Thoracic aorta (tissue), 2 donors: ENCODE data around the gene NXNL2. TPM values are rescaled to one million over a fixed set of nuclear protein-coding genes. Genes with fewer than 3 reads are reported as not detected.

Experiments used
- ATAC-seq: fragments of 150-250 bp; one replicate; pipeline ENCODE4 v1.8.0; 2017; ENCODE audit warnings: low read depth; ENCODE audit not compliant: insufficient number of reproducible peaks, low FRiP score
- DNase-seq: peaks from one replicate; pipeline ENCODE4 v3.0.0-alpha.2; 2020; ENCODE audit warnings: low spot score
- H3K27ac ChIP-seq, 2 donors: fragments of 200-600 bp; sonication (generic); 1 replicate in 1 of 2; 2 replicates in 1 of 2; pipeline ENCODE4 v1.5.1; 2016; ENCODE audit warnings: mild to moderate bottlenecking in 2 of 2, moderate library complexity in 2 of 2
- H3K27me3 ChIP-seq: fragments of 200-600 bp; sonication (generic); replicated peaks from 2 replicates; pipeline ENCODE4 v1.6.0; 2016; ENCODE audit warnings: mild to moderate bottlenecking; ENCODE audit not compliant: insufficient read depth
- H3K36me3 ChIP-seq: fragments of 200-600 bp; sonication (generic); one replicate; pipeline ENCODE4 v1.5.1; 2016
- H3K4me1 ChIP-seq, 2 donors: fragments of 200-600 bp; sonication (generic); 1 replicate in 1 of 2; 2 replicates in 1 of 2; pipeline versions ENCODE4 v1.5.1 to v1.6.0; 2016; ENCODE audit warnings: low read depth in 2 of 2, mild to moderate bottlenecking in 1 of 2; ENCODE audit not compliant: control insufficient read depth in 1 of 2
- H3K4me3 ChIP-seq: fragments of 200-600 bp; sonication (generic); 2 replicates; pipeline ENCODE4 v1.5.1; 2016; ENCODE audit warnings: mild to moderate bottlenecking
- H3K9me3 ChIP-seq: fragments of 200-600 bp; sonication (generic); 2 replicates; pipeline ENCODE4 v1.5.1; 2016
- CTCF ChIP-seq: fragments of 200-600 bp; sonication (generic); IDR thresholded peaks from one replicate; pipeline ENCODE4 v1.5.1; 2019; ENCODE audit warnings: antibody characterized with exemption
- total RNA-seq, 2 donors: library from RNA; depleted of rRNA; stranded (reverse); fragments of >200 nt; gene quantifications; one replicate each; pipeline versions ENCODE4 v1.1.0 to v1.2.3, GENCODE V29; 2016

The NXNL2 gene
- total RNA-seq, 2 donors from 2014 or later: 1.8 TPM; not detected in 1

- no peaks in the 10 kb centered on the region for H3K27me3 ChIP-seq
- no peak overlapping the region for H3K4me3 ChIP-seq
- H3K9me3 ChIP-seq: no peaks in the 10 kb centered on the region
- H3K36me3 ChIP-seq: no peaks in the 10 kb centered on the region
- ATAC-seq: no peak
- no peak for TF ChIP-seq CTCF
- no peak for DNase-seq
- H3K27ac ChIP-seq: no peak overlapping the region
- H3K4me1 ChIP-seq: no peaks in the 10 kb centered on the region
Observed at GRCh38 chr9:88544245-88544644, 9.3 kb downstream of the NXNL2 start.

GRCh38 chr9:88551546-88552137, 16.7 kb downstream of the NXNL2 start:
- TF ChIP-seq CTCF: no peak
- no peaks in the 10 kb centered on the region for H3K27me3 ChIP-seq
- no peak overlapping the region for H3K27ac ChIP-seq
- H3K9me3 ChIP-seq: no peaks in the 10 kb centered on the region
- no peak for ATAC-seq
- H3K36me3 ChIP-seq: no peaks in the 10 kb centered on the region
- no peak for DNase-seq
- no peaks in the 10 kb centered on the region for H3K4me1 ChIP-seq
- H3K4me3 ChIP-seq: no peak overlapping the region

DNA sequence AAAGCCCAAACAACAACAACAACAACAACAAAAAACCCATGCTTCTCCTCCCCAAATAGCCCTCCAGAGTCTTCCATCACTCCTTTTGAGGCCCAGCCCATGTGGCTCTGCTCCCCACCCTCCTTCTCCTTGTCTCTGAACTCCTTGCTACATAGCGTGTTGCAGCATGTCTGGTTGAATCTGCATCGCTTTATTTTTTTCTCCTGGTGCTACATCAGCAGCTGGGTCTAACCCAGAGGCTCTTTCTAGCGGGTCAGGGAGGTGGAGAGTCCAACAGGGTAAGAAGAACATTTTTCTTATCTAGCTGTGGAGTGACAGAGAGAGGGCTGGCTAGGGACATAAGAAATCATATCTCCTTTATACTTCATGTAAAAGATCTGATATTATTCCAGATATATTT, 18.4 kb downstream of the NXNL2 start:
- Histone ChIP-seq H3K9me3 (no peaks in the 10 kb centered on the region), H3K27ac (no peak overlapping the region), H3K36me3 (no peaks in the 10 kb centered on the region), H3K4me3 (no peak overlapping the region), H3K27me3 (no peaks in the 10 kb centered on the region), H3K4me1 (no peaks in the 10 kb centered on the region)
- no peak for DNase-seq
- no peak for TF ChIP-seq CTCF
- ATAC-seq: no peak

DNA sequence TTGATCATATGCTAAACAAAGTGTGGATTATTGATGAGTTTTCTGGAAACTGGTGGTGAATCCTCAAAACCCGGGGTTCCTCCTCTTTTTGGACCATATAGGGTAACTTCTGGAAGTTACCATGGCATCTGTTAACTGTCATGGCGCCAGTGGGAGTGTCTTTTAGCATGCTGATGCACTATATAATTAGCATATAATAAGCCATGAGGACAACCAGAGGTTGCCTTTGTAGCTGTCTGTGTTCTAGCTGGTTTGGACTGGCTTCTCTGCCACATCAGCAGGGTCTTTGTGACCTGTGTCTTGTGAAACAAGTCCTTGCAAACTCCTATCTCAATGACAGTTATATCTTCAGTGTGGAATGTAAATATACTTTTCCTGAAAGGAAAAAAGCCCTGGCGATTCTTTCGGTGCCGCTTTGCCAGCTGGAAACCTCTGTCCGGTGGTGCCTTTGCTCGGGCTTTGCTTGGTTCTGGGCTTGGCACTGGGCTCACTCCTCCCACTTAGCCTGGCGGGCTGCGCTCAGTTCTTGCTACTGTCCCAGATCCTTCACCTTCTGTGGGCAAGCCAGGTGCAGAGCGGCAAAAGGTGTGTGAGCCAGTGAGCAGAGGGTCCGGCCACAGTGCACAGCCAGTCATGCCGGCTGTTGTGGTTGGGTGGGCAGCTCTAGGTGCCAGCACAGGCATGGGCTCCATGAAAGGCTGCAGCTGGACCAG, 20.4 kb downstream of the NXNL2 start:
- no peaks in the 10 kb centered on the region for H3K36me3 ChIP-seq
- DNase-seq (no peak), ATAC-seq (no peak)
- no peaks in the 10 kb centered on the region for H3K4me1 ChIP-seq
- no peaks in the 10 kb centered on the region for H3K9me3 ChIP-seq
- H3K27ac ChIP-seq: no peak overlapping the region
- TF ChIP-seq CTCF: no peak
- H3K4me3 ChIP-seq: no peak overlapping the region
- no peaks in the 10 kb centered on the region for H3K27me3 ChIP-seq

- DNase-seq (no peak), ATAC-seq (no peak)
- no peak overlapping the region for H3K27ac ChIP-seq
- H3K4me1 ChIP-seq: no peaks in the 10 kb centered on the region
- no peak overlapping the region for H3K4me3 ChIP-seq
- no peaks in the 10 kb centered on the region for H3K27me3 ChIP-seq
- no peaks in the 10 kb centered on the region for H3K36me3 ChIP-seq
- TF ChIP-seq CTCF: no peak
- H3K9me3 ChIP-seq: no peaks in the 10 kb centered on the region
Observed at GRCh38 chr9:88559661-88560060, 24.7 kb downstream of the NXNL2 start.
